K562 (cell line): ENCODE results near the gene PPP6C. TPM values are rescaled to one million over a fixed set of nuclear protein-coding genes. Genes with fewer than 3 reads are reported as not detected.

Experiments used
- CHD1 ChIP-seq: fragments of 200-600 bp; sonication (generic); IDR thresholded peaks from one replicate; pipeline ENCODE4 v1.6.1; 2012; ENCODE audit warnings: mild to moderate bottlenecking, moderate library complexity, low read length, inconsistent platforms
- KLF16 ChIP-seq: IDR thresholded peaks from 2 replicates; pipeline ENCODE4 v1.6.1; 2016; ENCODE audit warnings: antibody characterized with exemption
- NCOA2 ChIP-seq, 2 experiments: fragments of 450-650 bp; IDR thresholded peaks; 2 replicates each; pipeline ENCODE4 v1.6.1; 2018; ENCODE audit warnings: mild to moderate bottlenecking in 2 of 2, moderate library complexity in 1 of 2; ENCODE audit not compliant: partially characterized antibody in 2 of 2
- ZBTB7A ChIP-seq: IDR thresholded peaks from 2 replicates; pipeline ENCODE4 v1.6.1; 2011; ENCODE audit warnings: low read depth, mild to moderate bottlenecking, low read length, moderate library complexity, borderline replicate concordance; ENCODE audit not compliant: control insufficient read depth
- polyA plus RNA-seq, 8 experiments: library from polyadenylated mRNA; depleted of rRNA in 4 of 8; stranded (reverse) in 5 of 8; unstranded in 3 of 8; fragments of >200 nt; fragmentation: Nextera tagmentation in 2 of 8; fragmentation: Illumina TruSeq in 1 of 8; extraction: Ambion mirVana in 2 of 8; extraction: Trizol in 1 of 8; gene quantifications; 2 replicates each; pipeline versions ENCODE4 v1.2.1 to v1.2.3, GENCODE V29; 2011 to 2014; ENCODE audit warnings: inconsistent platforms in 1 of 8, missing spikeins in 1 of 8
- total RNA-seq, 7 experiments: library from RNA; depleted of rRNA in 6 of 7; stranded (reverse); fragments of >200 nt in 6 of 7; fragmentation: Illumina TruSeq in 2 of 7; extraction: Trizol in 2 of 7; gene quantifications; 2 replicates each; pipeline versions ENCODE4 v1.2.1 to v1.2.3, GENCODE V29; 2011 to 2021; ENCODE audit warnings: low replicate concordance in 1 of 7
- TF ChIP-seq, protein P1 (sequence below): fragments of 200-800 bp; sonication (Bioruptor generic); IDR thresholded peaks from 2 replicates; pipeline ENCODE4 v1.6.1; 2017; ENCODE audit warnings: missing genetic modification characterization, missing compliant biosample characterization
- TF ChIP-seq, protein P2 (sequence below), 2 experiments: fragments of 450-650 bp in 1 of 2; sonication (generic) in 1 of 2; formaldehyde crosslinking in 1 of 2; IDR thresholded peaks; 2 replicates each; pipeline versions ENCODE4 v1.7.1 to v1.9.0; 2016 to 2022; ENCODE audit warnings: inconsistent platforms in 1 of 2, mild to moderate bottlenecking in 1 of 2, missing genetic modification reagents in 1 of 2
- TF ChIP-seq, protein P3 (sequence below), 3 experiments: IDR thresholded peaks in 2 of 3; conservative IDR thresholded peaks in 1 of 3; 2 replicates each; pipeline ENCODE4 v1.5.1; 2011 to 2012; ENCODE audit warnings: low read length in 3 of 3, mild to moderate bottlenecking in 3 of 3, control low read depth in 2 of 3, improper control_type of control experiment in 1 of 3, inconsistent platforms in 1 of 3, low read depth in 1 of 3, mixed read lengths in 1 of 3, moderate library complexity in 1 of 3; ENCODE audit not compliant: insufficient read depth in 2 of 3

The PPP6C gene
- total and polyA plus RNA-seq, 9 of the 15 experiments (the other 6 are each of a cell fraction or from before 2014, with no cell fraction given) = 18.8 to 44.8 (median 38.3) TPM

- no peak for TF ChIP-seq NCOA2 (IDR thresholded peaks at IDR 0.05; ENCODE audit: partially characterized antibody in 2 of 2)
- TF ChIP-seq, protein P1, sequence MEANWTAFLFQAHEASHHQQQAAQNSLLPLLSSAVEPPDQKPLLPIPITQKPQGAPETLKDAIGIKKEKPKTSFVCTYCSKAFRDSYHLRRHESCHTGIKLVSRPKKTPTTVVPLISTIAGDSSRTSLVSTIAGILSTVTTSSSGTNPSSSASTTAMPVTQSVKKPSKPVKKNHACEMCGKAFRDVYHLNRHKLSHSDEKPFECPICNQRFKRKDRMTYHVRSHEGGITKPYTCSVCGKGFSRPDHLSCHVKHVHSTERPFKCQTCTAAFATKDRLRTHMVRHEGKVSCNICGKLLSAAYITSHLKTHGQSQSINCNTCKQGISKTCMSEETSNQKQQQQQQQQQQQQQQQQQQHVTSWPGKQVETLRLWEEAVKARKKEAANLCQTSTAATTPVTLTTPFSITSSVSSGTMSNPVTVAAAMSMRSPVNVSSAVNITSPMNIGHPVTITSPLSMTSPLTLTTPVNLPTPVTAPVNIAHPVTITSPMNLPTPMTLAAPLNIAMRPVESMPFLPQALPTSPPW = no peak; the same call in 1 of the 2 replicates
- TF ChIP-seq CHD1 = peak; percentile 61
- TF ChIP-seq, protein P2, sequence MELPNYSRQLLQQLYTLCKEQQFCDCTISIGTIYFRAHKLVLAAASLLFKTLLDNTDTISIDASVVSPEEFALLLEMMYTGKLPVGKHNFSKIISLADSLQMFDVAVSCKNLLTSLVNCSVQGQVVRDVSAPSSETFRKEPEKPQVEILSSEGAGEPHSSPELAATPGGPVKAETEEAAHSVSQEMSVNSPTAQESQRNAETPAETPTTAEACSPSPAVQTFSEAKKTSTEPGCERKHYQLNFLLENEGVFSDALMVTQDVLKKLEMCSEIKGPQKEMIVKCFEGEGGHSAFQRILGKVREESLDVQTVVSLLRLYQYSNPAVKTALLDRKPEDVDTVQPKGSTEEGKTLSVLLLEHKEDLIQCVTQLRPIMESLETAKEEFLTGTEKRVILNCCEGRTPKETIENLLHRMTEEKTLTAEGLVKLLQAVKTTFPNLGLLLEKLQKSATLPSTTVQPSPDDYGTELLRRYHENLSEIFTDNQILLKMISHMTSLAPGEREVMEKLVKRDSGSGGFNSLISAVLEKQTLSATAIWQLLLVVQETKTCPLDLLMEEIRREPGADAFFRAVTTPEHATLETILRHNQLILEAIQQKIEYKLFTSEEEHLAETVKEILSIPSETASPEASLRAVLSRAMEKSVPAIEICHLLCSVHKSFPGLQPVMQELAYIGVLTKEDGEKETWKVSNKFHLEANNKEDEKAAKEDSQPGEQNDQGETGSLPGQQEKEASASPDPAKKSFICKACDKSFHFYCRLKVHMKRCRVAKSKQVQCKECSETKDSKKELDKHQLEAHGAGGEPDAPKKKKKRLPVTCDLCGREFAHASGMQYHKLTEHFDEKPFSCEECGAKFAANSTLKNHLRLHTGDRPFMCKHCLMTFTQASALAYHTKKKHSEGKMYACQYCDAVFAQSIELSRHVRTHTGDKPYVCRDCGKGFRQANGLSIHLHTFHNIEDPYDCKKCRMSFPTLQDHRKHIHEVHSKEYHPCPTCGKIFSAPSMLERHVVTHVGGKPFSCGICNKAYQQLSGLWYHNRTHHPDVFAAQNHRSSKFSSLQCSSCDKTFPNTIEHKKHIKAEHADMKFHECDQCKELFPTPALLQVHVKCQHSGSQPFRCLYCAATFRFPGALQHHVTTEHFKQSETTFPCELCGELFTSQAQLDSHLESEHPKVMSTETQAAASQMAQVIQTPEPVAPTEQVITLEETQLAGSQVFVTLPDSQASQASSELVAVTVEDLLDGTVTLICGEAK (IDR thresholded peaks at IDR 0.05) = peak; percentile 34; the same call in 1 of the 2 replicates
- TF ChIP-seq, protein P2 (CRISPR knock-in tag; IDR thresholded peaks at IDR 0.05) = no peak
- TF ChIP-seq, protein P3, sequence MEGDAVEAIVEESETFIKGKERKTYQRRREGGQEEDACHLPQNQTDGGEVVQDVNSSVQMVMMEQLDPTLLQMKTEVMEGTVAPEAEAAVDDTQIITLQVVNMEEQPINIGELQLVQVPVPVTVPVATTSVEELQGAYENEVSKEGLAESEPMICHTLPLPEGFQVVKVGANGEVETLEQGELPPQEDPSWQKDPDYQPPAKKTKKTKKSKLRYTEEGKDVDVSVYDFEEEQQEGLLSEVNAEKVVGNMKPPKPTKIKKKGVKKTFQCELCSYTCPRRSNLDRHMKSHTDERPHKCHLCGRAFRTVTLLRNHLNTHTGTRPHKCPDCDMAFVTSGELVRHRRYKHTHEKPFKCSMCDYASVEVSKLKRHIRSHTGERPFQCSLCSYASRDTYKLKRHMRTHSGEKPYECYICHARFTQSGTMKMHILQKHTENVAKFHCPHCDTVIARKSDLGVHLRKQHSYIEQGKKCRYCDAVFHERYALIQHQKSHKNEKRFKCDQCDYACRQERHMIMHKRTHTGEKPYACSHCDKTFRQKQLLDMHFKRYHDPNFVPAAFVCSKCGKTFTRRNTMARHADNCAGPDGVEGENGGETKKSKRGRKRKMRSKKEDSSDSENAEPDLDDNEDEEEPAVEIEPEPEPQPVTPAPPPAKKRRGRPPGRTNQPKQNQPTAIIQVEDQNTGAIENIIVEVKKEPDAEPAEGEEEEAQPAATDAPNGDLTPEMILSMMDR (IDR thresholded peaks at IDR 0.05 in 2 of 3, conservative IDR thresholded peaks at IDR 0.05 in 1 of 3; ENCODE audit: insufficient read depth in 2 of 3, low read depth in 1 of 3, low read length in 3 of 3) = peak in 1 of 3 experiments; percentile 24; a peak in 1 of 6 replicates
- peak; percentile 91; the same call in 1 of the 2 replicates for TF ChIP-seq ZBTB7A
- no peak for TF ChIP-seq KLF16
- TF ChIP-seq, all 486 proteins: peak for 5
Measured at GRCh38 chr9:125142560-125143376, 46.8 kb downstream of the PPP6C start (continued).
